Astrocyte (in vitro differentiated cells and primary cell): ENCODE results near the gene NEFH.

ENCODE experiments used
- EZH2 ChIP-seq: IDR thresholded peaks from 2 replicates; pipeline ENCODE4 v1.6.1; 2012; ENCODE audit warnings: mild to moderate bottlenecking, low read length, inconsistent platforms; ENCODE audit not compliant: insufficient read depth
- TF ChIP-seq, protein P1 (sequence below): IDR thresholded peaks from 2 replicates; pipeline ENCODE4 v1.5.1; 2011; ENCODE audit warnings: low read depth, mild to moderate bottlenecking, inconsistent platforms, low read length, moderate library complexity; ENCODE audit not compliant: insufficient read depth

DNA sequence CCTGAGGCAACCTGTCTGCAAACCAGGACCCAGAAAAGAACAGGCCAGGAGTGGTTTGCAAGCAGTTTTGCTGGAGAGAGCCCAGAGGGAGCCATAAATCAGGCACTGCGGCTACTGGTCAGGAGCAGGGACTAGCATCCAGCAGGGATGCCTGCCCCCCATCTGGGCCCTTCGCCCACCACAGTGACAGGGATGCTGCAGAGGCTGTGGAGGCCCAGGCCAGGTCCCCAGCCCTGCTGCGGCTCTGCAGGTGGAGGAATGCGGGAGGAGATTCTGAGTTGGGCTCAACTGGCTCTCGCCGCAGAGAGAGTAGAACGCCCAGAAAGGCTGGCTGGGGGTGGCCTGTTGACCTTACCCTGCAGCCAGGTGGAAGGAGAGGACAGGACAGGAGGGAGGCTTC is 16.4 kb upstream of the NEFH start:
- no peak for TF ChIP-seq EZH2
- TF ChIP-seq, protein P1, sequence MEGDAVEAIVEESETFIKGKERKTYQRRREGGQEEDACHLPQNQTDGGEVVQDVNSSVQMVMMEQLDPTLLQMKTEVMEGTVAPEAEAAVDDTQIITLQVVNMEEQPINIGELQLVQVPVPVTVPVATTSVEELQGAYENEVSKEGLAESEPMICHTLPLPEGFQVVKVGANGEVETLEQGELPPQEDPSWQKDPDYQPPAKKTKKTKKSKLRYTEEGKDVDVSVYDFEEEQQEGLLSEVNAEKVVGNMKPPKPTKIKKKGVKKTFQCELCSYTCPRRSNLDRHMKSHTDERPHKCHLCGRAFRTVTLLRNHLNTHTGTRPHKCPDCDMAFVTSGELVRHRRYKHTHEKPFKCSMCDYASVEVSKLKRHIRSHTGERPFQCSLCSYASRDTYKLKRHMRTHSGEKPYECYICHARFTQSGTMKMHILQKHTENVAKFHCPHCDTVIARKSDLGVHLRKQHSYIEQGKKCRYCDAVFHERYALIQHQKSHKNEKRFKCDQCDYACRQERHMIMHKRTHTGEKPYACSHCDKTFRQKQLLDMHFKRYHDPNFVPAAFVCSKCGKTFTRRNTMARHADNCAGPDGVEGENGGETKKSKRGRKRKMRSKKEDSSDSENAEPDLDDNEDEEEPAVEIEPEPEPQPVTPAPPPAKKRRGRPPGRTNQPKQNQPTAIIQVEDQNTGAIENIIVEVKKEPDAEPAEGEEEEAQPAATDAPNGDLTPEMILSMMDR: no peak
